Measurements from ENCODE around the gene DHX8. TPM values are rescaled to one million over a fixed set of nuclear protein-coding genes. Genes with fewer than 3 reads are reported as not detected.
"Not testable (repeated sequence)": the region's sequence is repeated elsewhere in the genome, so short reads cannot be mapped to it uniquely, and the experiment has no call there.

Gene DHX8
- total RNA-seq, 1 experiment from 2014 or later, result 54.1 TPM

DNA sequence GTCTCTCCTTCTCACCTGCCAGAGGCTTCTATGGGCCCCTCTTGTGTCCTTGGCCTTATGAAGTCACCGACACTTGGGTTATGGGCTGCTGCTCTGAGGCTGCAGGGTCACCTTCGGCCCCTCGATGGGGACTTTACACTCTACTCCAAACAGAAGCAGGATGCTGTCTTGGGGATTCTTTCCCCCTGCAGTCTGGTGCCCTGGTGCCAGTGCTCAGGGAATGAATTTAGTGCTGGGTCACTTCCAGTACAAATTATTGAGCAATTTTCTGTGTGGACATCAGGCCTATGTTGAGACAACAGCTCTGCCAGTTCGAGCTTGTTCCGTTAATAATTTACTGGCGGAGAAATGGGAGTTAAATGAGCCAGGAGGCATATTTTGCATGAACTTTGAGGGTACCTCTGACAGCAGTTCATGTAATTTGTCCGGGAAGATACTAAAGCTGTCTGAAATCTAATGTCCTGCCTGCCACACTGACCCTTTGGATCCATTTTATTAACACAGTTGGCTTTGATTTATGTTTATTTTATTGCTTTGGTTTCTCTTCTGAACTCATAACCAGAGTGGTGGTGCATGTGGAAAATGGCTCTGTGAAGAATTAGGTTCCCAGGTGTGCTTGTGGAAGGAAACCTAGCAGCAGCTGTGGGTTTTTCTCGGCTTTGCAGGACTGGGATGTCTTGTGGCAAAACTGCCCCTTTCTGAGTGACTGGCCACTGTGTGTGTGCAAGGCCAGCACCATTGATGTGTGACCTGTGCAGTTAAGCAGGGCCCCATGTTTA is 34.1 kb upstream of the DHX8 start:
- Mint-ChIP-seq H3K4me1 (peaks cover 0 to 3% of the 10 kb centered on the region in 2 experiments; a peak in 1 of 4 replicates), H3K4me3 (no peak overlapping the region), H3K27me3 (ENCODE audit: low read depth) (peaks cover 2% of the 10 kb centered on the region; the same call in 1 of the 2 replicates), H3K9me3 (peaks cover 16% of the 10 kb centered on the region in 2 experiments), H3K27ac (no peak overlapping the region), H3K36me3 (ENCODE audit: insufficient read depth in 1 of 3, low read depth in 3 of 3) (peaks cover 0 to 13% (median 10%) of the 10 kb centered on the region in 3 experiments; a peak in 4 of 7 replicates)
- TF ChIP-seq, protein P1, sequence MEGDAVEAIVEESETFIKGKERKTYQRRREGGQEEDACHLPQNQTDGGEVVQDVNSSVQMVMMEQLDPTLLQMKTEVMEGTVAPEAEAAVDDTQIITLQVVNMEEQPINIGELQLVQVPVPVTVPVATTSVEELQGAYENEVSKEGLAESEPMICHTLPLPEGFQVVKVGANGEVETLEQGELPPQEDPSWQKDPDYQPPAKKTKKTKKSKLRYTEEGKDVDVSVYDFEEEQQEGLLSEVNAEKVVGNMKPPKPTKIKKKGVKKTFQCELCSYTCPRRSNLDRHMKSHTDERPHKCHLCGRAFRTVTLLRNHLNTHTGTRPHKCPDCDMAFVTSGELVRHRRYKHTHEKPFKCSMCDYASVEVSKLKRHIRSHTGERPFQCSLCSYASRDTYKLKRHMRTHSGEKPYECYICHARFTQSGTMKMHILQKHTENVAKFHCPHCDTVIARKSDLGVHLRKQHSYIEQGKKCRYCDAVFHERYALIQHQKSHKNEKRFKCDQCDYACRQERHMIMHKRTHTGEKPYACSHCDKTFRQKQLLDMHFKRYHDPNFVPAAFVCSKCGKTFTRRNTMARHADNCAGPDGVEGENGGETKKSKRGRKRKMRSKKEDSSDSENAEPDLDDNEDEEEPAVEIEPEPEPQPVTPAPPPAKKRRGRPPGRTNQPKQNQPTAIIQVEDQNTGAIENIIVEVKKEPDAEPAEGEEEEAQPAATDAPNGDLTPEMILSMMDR (conservative IDR thresholded peaks at IDR 0.05), result no peak
- H3K79me1 ChIP-seq (ENCODE audit: insufficient read depth, low read depth, low read length, poor library complexity, severe bottlenecking), result no peaks in the 10 kb centered on the region
- H4K20me1 ChIP-seq (ENCODE audit: control insufficient read depth, insufficient read depth, insufficient read length), result no peaks in the 10 kb centered on the region
- no peak overlapping the region for H2BK120ac ChIP-seq (ENCODE audit: low read depth, low read length, poor library complexity, severe bottlenecking)
- H4K5ac ChIP-seq (ENCODE audit: insufficient read length, low read depth, low read length), result no peak overlapping the region
- H3K27ac ChIP-seq (ENCODE audit: insufficient read length, low read depth, low read length), result no peak overlapping the region
- no peak overlapping the region for H3T11ph ChIP-seq (ENCODE audit: low read length)
- no CpG with 5 or more reads among the region's 8 CpGs for WGBS (ENCODE audit: extremely low coverage, insufficient read length, low lambda C conversion rate)
- no peaks in the 10 kb centered on the region for H3K79me2 ChIP-seq (ENCODE audit: insufficient read depth, low read length)
- no peak overlapping the region for H4K91ac ChIP-seq (ENCODE audit: insufficient read length, low read depth, low read length)
- no peak overlapping the region for H3K4ac ChIP-seq (ENCODE audit: low read depth, low read length)
- no peak overlapping the region for H2BK15ac ChIP-seq (ENCODE audit: low read depth, low read length)
- H2BK12ac ChIP-seq (ENCODE audit: insufficient read length, low read depth, low read length), result no peak overlapping the region
- no peak overlapping the region for H3K18ac ChIP-seq (ENCODE audit: insufficient read length, low read depth, low read length)
- no peak overlapping the region for H2AFZ ChIP-seq (ENCODE audit: low read length)
- H2AK5ac ChIP-seq (ENCODE audit: insufficient read length, low read length), result no peak overlapping the region
- no peak for DNase-seq
- no peak overlapping the region for H3K9ac ChIP-seq (ENCODE audit: extremely low read depth, insufficient read length, low read length)
- no peaks in the 10 kb centered on the region for H3K23me2 ChIP-seq (ENCODE audit: insufficient read length, low read depth, low read length, poor library complexity, severe bottlenecking)
- no peaks in the 10 kb centered on the region for H3K27me3 ChIP-seq (ENCODE audit: insufficient read depth, low read length)
- no peak overlapping the region for H3K14ac ChIP-seq (ENCODE audit: insufficient read depth, low read length)
- H3K4me2 ChIP-seq (ENCODE audit: insufficient read depth, insufficient read length, low read length), result no peak overlapping the region
- no peak overlapping the region for H3K23ac ChIP-seq (ENCODE audit: insufficient read length, low read depth, low read length)
- no peak overlapping the region for H4K8ac ChIP-seq (replicated peaks; ENCODE audit: insufficient read length, low read depth, low read length)
- H2BK20ac ChIP-seq (ENCODE audit: low read depth, low read length, poor library complexity, severe bottlenecking), result no peak overlapping the region
- no peaks in the 10 kb centered on the region for H3K9me3 ChIP-seq (ENCODE audit: control insufficient read depth, low read depth, low read length)
- H3K4me1 ChIP-seq (ENCODE audit: insufficient read depth, low read length), result no peaks in the 10 kb centered on the region
- H3K56ac ChIP-seq (ENCODE audit: insufficient read length, low read depth, low read length), result no peak overlapping the region
- H2BK5ac ChIP-seq (ENCODE audit: insufficient read length, low read length), result no peak overlapping the region

DNA sequence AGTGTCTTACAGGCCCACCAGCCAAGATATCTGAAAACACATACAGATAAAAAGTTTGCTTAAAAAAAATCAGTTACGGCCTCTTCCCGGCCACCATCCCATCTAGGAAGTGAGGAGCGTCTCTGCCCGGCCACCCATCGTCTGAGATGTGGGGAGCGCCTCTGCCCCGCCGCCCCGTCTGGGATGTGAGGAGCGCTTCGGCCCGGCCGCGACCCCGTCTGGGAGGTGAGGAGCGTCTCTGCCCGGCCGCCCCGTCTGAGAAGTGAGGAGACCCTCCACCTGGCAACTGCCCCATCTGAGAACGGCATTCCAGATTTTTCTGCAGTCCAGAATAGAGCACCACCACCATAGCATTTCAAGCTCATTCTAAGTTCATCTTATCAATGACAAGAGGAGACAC is 33.0 kb upstream of the DHX8 start:
- not testable (repeated sequence) for DNase-seq; H3K4me1 ChIP-seq (ENCODE audit: insufficient read depth, low read length); H4K5ac ChIP-seq (ENCODE audit: insufficient read length, low read depth, low read length); H2AFZ ChIP-seq (ENCODE audit: low read length); H3T11ph ChIP-seq (ENCODE audit: low read length); H4K8ac ChIP-seq (replicated peaks; ENCODE audit: insufficient read length, low read depth, low read length); H3K23me2 ChIP-seq (ENCODE audit: insufficient read length, low read depth, low read length, poor library complexity, severe bottlenecking); H3K27ac ChIP-seq (ENCODE audit: insufficient read length, low read depth, low read length); H3K56ac ChIP-seq (ENCODE audit: insufficient read length, low read depth, low read length); H2BK12ac ChIP-seq (ENCODE audit: insufficient read length, low read depth, low read length); H2BK120ac ChIP-seq (ENCODE audit: low read depth, low read length, poor library complexity, severe bottlenecking); H3K4me1 Mint-ChIP-seq; H3K4me3 Mint-ChIP-seq; H3K14ac ChIP-seq (ENCODE audit: insufficient read depth, low read length); H2AK5ac ChIP-seq (ENCODE audit: insufficient read length, low read length); H3K27me3 ChIP-seq (ENCODE audit: insufficient read depth, low read length); H2BK15ac ChIP-seq (ENCODE audit: low read depth, low read length); H3K27me3 Mint-ChIP-seq (ENCODE audit: low read depth); H3K4ac ChIP-seq (ENCODE audit: low read depth, low read length); H3K27ac Mint-ChIP-seq; H2BK5ac ChIP-seq (ENCODE audit: insufficient read length, low read length); H3K79me2 ChIP-seq (ENCODE audit: insufficient read depth, low read length); H3K9me3 ChIP-seq (ENCODE audit: control insufficient read depth, low read depth, low read length); H2BK20ac ChIP-seq (ENCODE audit: low read depth, low read length, poor library complexity, severe bottlenecking); H3K9ac ChIP-seq (ENCODE audit: extremely low read depth, insufficient read length, low read length); H3K4me2 ChIP-seq (ENCODE audit: insufficient read depth, insufficient read length, low read length); H4K20me1 ChIP-seq (ENCODE audit: control insufficient read depth, insufficient read depth, insufficient read length); H4K91ac ChIP-seq (ENCODE audit: insufficient read length, low read depth, low read length); H3K18ac ChIP-seq (ENCODE audit: insufficient read length, low read depth, low read length); H3K23ac ChIP-seq (ENCODE audit: insufficient read length, low read depth, low read length); H3K79me1 ChIP-seq (ENCODE audit: insufficient read depth, low read depth, low read length, poor library complexity, severe bottlenecking)
- H3K9me3 Mint-ChIP-seq, result peaks cover 16% of the 10 kb centered on the region in 2 experiments
- no CpG with 5 or more reads among the region's 20 CpGs for WGBS (ENCODE audit: extremely low coverage, insufficient read length, low lambda C conversion rate)
- peaks cover 0 to 13% (median 10%) of the 10 kb centered on the region in 3 experiments; a peak in 4 of 7 replicates for H3K36me3 Mint-ChIP-seq (ENCODE audit: insufficient read depth in 1 of 3, low read depth in 3 of 3)

Data from H9 (cell line).